ENCODE results near the gene SMCO1.
"Not testable (repeated sequence)": the region's sequence is repeated elsewhere in the genome, so short reads cannot be mapped to it uniquely, and the experiment has no call there.

Gene SMCO1

GRCh38 chr3:196471551-196471950 lies 43.6 kb downstream of the SMCO1 start:
- no peak overlapping the region for H3K4me2 ChIP-seq (ENCODE audit: low read length)
- no peak overlapping the region for H3K4me3 ChIP-seq (ENCODE audit: low read length)
- H3K4me1 ChIP-seq (ENCODE audit: control insufficient read depth, low read length): no peaks in the 10 kb centered on the region
- H3K9me3 ChIP-seq (ENCODE audit: control insufficient read depth, insufficient read depth, low read length): no peaks in the 10 kb centered on the region
- H3K27me3 ChIP-seq (ENCODE audit: control insufficient read depth, low read length): no peaks in the 10 kb centered on the region
- no peaks in the 10 kb centered on the region for H3F3A ChIP-seq (ENCODE audit: control insufficient read depth, insufficient read depth)
- TF ChIP-seq CTCF (IDR thresholded peaks at IDR 0.05; ENCODE audit: low read depth, low read length, poor library complexity, severe bottlenecking) (no peak), EZH2phosphoT487 (IDR thresholded peaks at IDR 0.05; ENCODE audit: borderline replicate concordance, low read length) (no peak)
- no peak overlapping the region for H3K27ac ChIP-seq (ENCODE audit: low read depth, low read length)
- no peaks in the 10 kb centered on the region for H3K79me2 ChIP-seq (ENCODE audit: control insufficient read depth, low read length)
- no peaks in the 10 kb centered on the region; the same call in 1 of the 2 replicates for H4K20me1 ChIP-seq (ENCODE audit: control insufficient read depth, insufficient read depth, low read depth, low read length)
- H3K36me3 ChIP-seq (ENCODE audit: control insufficient read depth, low read length): peaks cover 42% of the 10 kb centered on the region
- no peaks in the 10 kb centered on the region for H3K9me2 ChIP-seq (replicated peaks; ENCODE audit: control insufficient read depth, low read length)

GRCh38 chr3:196470182-196470581 lies 45.0 kb downstream of the SMCO1 start:
- not testable (repeated sequence) for H3K27me3 ChIP-seq (ENCODE audit: control insufficient read depth, low read length); H3K79me2 ChIP-seq (ENCODE audit: control insufficient read depth, low read length); H3F3A ChIP-seq (ENCODE audit: control insufficient read depth, insufficient read depth); H3K9me2 ChIP-seq (replicated peaks; ENCODE audit: control insufficient read depth, low read length); H3K4me2 ChIP-seq (ENCODE audit: low read length); H3K4me1 ChIP-seq (ENCODE audit: control insufficient read depth, low read length); H4K20me1 ChIP-seq (ENCODE audit: control insufficient read depth, insufficient read depth, low read depth, low read length); H3K27ac ChIP-seq (ENCODE audit: low read depth, low read length); H3K9me3 ChIP-seq (ENCODE audit: control insufficient read depth, insufficient read depth, low read length); H3K4me3 ChIP-seq (ENCODE audit: low read length)
- H3K36me3 ChIP-seq (ENCODE audit: control insufficient read depth, low read length): peaks cover 41% of the 10 kb centered on the region

GRCh38 chr3:196463804-196464203 lies 51.3 kb downstream of the SMCO1 start:
- no peaks in the 10 kb centered on the region for H3K4me1 ChIP-seq (ENCODE audit: control insufficient read depth, low read length)
- no peak overlapping the region for H3K27ac ChIP-seq (ENCODE audit: low read depth, low read length)
- H3K4me3 ChIP-seq (ENCODE audit: low read length): no peak overlapping the region
- H3K36me3 ChIP-seq (ENCODE audit: control insufficient read depth, low read length): peaks cover 1% of the 10 kb centered on the region; the same call in 1 of the 2 replicates
- no peaks in the 10 kb centered on the region; the same call in 1 of the 2 replicates for H4K20me1 ChIP-seq (ENCODE audit: control insufficient read depth, insufficient read depth, low read depth, low read length)
- H3K9me3 ChIP-seq (ENCODE audit: control insufficient read depth, insufficient read depth, low read length): no peaks in the 10 kb centered on the region
- H3K27me3 ChIP-seq (ENCODE audit: control insufficient read depth, low read length): no peaks in the 10 kb centered on the region; the same call in 1 of the 2 replicates
- no peak for TF ChIP-seq CTCF (IDR thresholded peaks at IDR 0.05; ENCODE audit: low read depth, low read length, poor library complexity, severe bottlenecking)
- TF ChIP-seq EZH2phosphoT487 (IDR thresholded peaks at IDR 0.05; ENCODE audit: borderline replicate concordance, low read length): no peak
- no peaks in the 10 kb centered on the region for H3K9me2 ChIP-seq (replicated peaks; ENCODE audit: control insufficient read depth, low read length)
- H3F3A ChIP-seq (ENCODE audit: control insufficient read depth, insufficient read depth): no peaks in the 10 kb centered on the region
- H3K4me2 ChIP-seq (ENCODE audit: low read length): no peak overlapping the region
- H3K79me2 ChIP-seq (ENCODE audit: control insufficient read depth, low read length): no peaks in the 10 kb centered on the region

GRCh38 chr3:196463478-196463756 lies 51.7 kb downstream of the SMCO1 start:
- no peaks in the 10 kb centered on the region; the same call in 1 of the 2 replicates for H3K27me3 ChIP-seq (ENCODE audit: control insufficient read depth, low read length)
- no peak overlapping the region for H3K4me2 ChIP-seq (ENCODE audit: low read length)
- H3K79me2 ChIP-seq (ENCODE audit: control insufficient read depth, low read length): no peaks in the 10 kb centered on the region
- H3K9me3 ChIP-seq (ENCODE audit: control insufficient read depth, insufficient read depth, low read length): no peaks in the 10 kb centered on the region
- H3K36me3 ChIP-seq (ENCODE audit: control insufficient read depth, low read length): no peaks in the 10 kb centered on the region
- H3K4me1 ChIP-seq (ENCODE audit: control insufficient read depth, low read length): no peaks in the 10 kb centered on the region
- H3K27ac ChIP-seq (ENCODE audit: low read depth, low read length): no peak overlapping the region
- H3K4me3 ChIP-seq (ENCODE audit: low read length): no peak overlapping the region
- no peaks in the 10 kb centered on the region for H3F3A ChIP-seq (ENCODE audit: control insufficient read depth, insufficient read depth)
- H3K9me2 ChIP-seq (replicated peaks; ENCODE audit: control insufficient read depth, low read length): no peaks in the 10 kb centered on the region
- TF ChIP-seq EZH2phosphoT487 (IDR thresholded peaks at IDR 0.05; ENCODE audit: borderline replicate concordance, low read length): no peak
- TF ChIP-seq CTCF (IDR thresholded peaks at IDR 0.05; ENCODE audit: low read depth, low read length, poor library complexity, severe bottlenecking): no peak
- no peaks in the 10 kb centered on the region; the same call in 1 of the 2 replicates for H4K20me1 ChIP-seq (ENCODE audit: control insufficient read depth, insufficient read depth, low read depth, low read length)

- H3K4me2 ChIP-seq (ENCODE audit: low read length); H3K27ac ChIP-seq (ENCODE audit: low read depth, low read length); H3K27me3 ChIP-seq (ENCODE audit: control insufficient read depth, low read length); H3K4me1 ChIP-seq (ENCODE audit: control insufficient read depth, low read length); H3K79me2 ChIP-seq (ENCODE audit: control insufficient read depth, low read length); H3K4me3 ChIP-seq (ENCODE audit: low read length); H3K9me3 ChIP-seq (ENCODE audit: control insufficient read depth, insufficient read depth, low read length); H4K20me1 ChIP-seq (ENCODE audit: control insufficient read depth, insufficient read depth, low read depth, low read length); H3F3A ChIP-seq (ENCODE audit: control insufficient read depth, insufficient read depth); H3K36me3 ChIP-seq (ENCODE audit: control insufficient read depth, low read length); H3K9me2 ChIP-seq (replicated peaks; ENCODE audit: control insufficient read depth, low read length): not testable (repeated sequence)
Observed at GRCh38 chr3:196462680-196463477, 52.3 kb downstream of the SMCO1 start.
